GM19452 (cell line): ENCODE data around the gene CCNI.
A peak's percentile ranks its signal among the peaks of the same experiment; 100 is the strongest.
"Not testable (repeated sequence)": the region's sequence is repeated elsewhere in the genome, so short reads cannot be mapped to it uniquely, and the experiment has no call there.

Experiments used
- ATAC-seq: cut with Tn5 transposase; IDR thresholded peaks from one replicate; pipeline ENCODE4 v1.9.1; 2021; ENCODE audit not compliant: unreplicated experiment

The CCNI gene

DNA sequence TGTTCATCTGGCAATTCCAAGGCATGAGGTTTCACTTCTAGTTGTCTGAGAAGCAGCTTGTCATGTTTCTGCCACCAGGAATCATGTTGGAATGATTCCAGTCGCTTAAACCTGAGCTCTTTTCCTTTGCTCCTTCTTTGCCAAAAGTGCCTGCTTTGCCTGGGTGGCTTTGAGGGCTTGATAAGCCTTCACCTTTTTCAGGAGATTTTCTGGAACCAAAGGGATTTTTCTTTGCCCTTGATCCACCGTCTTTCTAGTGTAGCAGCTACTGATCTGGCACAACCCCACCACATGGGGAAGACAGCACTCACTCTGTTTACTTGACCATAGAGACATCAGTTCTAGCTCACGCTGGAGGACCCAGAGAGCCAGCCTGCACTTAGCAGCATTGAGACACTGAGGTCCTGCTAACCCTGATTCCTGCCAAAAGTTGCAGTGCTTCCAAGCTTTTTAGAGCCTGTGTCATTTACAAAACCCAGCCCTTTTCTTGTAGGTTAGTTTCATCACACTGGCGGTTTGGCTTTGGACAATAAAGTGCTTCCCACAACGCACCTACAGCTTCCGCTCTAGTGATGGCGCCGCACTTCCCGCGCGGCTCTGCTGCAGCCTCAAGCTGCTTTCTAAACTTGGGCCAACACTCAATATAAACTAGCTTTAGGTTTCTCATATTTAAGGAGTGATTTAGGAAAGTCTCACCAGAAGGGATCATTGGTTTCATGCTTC, 7.3 kb upstream of the CCNI start:
- no peak for ATAC-seq

DNA sequence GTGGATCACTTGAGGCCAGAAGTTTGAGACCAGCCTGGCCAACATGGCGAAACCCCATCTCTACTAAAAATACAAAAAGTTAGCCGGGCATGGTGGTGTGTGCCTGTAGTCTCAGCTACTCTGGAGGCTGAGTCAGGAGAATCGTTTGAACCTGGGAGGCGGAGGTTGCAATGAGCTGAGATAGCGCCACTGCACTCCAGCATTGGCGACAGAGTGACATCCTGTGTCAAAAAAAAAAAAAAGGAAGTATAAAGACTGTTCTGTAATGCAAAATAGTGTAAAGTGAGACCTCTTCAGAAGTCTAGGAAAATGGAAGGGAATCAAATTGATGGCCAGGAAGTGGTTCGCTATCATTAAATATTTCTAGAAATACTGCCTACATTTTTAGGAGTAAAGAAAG, 5.0 kb upstream of the CCNI start:
- not testable (repeated sequence) for ATAC-seq

DNA sequence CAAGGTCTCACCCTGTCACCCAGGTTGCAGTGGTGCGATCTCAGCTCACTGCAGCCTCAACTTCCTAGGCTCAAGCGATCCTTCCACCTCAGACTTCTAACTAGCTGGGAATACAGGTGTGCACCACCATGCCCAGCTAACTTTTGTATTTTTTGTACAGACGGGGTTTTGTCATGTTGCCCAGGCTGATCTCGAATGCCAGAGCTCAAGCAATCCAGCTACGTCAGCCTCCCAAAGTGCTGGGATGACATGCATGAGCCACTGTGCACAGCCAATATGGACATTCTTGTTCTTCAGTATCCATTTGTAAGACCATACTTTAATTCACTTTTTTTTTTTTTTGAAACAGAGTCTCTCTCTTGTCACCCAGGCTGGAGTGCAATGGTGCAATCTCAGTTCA, 3.5 kb upstream of the CCNI start:
- ATAC-seq: no peak

DNA sequence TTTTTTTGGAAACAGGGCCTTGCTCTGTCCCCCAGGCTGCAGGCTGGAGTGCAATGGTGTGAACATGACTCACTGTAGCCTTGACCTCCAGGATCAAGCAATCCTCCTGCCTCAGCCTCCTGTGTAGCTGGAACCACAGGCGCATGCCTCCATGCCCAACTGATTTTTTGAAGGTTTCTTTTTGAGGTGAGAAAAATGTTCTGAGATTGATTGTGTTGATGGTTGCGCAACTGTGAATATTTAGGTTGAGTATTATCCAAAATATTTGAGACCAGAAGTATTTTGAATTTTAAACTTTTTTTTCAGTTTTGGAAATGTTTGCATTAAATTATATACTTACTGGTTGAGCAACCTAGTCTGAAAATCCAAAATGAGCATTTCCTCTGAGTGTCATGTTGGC, 2.6 kb upstream of the CCNI start:
- no peak for ATAC-seq

DNA sequence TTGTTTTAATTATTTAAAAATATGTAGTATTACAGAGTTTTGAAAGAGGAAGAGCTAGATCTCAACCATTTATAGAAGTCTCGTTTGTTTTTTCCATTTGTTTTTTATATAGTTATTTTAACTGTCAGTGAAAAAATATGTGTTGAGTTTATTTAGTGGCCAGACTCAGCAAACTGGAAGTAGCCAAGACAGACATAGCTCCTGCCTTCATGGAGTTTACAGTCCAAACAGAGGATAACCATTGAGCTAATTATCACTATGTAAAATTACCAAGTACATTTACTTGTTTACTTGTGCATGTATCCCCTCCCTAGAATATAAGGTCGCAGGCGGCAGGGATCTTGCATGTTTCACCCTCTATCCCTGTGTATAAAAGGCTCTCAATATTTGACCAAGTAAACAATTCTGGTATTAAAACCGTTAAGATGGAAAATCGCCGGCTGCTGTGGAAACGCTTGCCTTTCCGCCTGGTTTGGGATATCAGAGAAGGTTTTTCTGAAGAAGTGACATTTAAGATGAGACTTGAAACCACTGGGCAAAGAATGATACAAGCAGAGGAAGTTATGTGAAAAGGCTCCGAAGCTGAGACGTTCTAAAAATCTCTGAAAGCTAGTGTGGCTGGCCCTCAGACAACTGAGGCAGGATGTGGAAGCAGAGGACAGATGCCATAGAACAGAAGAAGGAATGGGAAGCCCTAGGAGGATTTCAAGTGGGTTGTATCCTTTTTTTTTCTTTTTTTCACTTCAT, 1.3 kb upstream of the CCNI start:
- ATAC-seq: no peak

DNA sequence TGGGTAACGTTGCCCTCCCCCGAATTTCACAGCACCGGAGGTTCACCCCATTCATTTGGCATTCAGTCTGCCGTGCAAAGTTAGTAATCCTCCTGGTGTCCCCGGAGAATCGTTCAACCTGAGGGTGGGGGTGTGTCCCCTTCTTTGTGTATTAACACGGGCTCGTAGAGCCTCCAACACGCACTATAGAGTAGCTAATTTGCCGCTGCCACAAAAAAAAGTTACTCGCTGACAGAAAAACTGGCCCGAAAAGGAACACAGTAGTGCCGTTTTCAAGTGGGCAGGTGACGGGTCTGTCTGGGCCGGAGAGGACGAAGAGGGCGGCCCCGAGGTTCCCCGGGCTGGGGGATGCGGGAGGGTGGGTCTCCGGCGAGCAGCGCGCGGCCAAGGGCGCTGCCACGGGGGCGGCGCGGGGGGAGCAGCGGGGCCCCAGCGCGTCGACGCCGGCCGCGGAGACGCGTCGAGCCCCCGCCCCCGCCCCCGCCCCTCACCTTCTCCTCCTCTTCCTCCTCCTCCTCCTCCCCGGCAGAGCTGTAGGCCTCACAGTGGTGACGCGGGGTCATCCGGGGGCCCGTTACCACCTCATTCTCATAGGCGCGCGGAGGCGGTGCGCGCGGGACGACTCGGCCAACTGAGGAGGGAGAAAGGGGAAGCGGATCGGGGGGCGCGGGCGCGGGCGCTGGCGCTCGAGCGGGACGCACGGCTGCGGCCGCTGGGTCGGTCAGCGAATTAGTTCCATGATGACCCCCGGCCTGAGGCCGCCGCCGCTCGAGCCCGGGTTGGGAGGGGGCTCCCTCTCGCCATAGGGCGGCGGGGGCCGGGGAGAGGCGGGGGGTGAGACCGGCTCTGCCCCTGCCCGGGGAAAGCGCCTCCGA, 571 bp downstream of the CCNI start:
- ATAC-seq: peak; percentile 48

DNA sequence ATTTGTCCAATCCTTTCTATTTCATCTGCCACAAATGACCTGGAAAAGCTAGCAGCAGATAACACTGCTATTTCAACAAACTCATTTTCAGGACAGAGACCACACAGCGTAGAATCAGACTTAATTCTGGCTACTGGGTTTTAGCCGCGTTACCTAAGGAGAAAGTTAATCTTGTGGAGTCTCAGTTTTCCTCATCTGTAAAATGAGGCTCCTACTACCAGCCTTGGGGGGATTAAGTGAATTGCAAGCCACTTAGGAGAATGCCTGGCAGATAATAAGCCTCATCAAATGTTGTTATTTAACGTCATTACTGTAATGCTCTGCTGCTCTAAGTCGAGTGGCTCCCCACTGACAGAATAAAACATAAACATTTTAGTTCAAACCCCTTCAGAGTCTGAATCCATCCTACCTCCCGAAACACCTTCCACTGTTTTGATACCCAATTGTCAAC, 1.4 kb downstream of the CCNI start:
- no peak for ATAC-seq

DNA sequence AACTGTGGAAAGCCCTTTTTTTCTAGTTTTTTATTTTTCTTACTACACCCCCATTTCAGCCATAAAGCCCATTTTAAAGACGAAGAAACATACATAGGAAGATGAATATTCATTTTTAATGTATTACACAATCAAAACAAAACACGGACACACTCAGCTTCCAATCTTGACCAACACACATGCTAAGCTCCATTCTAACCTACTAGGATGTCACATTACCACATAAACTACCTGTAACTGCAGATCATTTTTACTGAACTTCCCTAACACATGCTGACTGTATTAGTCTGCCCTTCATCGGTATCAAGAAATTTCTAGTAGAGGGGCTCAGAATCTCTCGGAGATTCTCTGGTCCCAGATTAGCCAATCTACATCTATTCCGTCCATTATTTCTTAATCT, 1.8 kb downstream of the CCNI start:
- ATAC-seq: no peak

DNA sequence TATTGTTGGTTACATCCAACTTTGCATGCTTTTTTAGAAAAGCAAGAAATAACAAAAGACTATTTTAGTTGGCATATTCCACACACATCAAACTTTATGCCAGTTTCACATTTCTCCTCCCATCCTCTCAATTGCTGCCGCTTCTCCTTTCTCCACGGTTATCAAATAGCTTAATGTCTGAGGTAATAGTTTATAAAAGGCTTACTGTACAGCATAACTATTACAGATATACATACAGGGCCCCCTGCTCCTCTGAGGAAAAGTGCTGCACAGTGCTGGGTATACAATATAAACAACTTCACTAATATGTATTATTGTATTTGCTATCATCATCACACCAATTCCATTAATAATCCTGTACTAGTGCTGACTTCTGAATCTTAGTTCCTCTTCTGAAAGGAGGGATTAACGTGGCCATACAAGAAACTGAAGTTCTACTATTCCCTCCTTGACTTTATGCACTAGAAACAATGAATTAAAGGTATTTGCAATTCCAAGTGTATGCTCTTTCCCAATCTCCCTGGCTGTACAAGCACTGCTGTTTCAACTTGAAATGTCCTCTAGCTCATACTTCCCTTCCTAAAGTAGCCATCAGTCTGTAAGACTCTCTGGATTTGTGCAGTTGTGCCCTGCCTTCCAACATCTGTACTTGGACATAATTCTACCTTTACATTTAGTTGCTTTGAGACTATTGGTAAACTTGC, 2.5 kb downstream of the CCNI start:
- no peak for ATAC-seq

DNA sequence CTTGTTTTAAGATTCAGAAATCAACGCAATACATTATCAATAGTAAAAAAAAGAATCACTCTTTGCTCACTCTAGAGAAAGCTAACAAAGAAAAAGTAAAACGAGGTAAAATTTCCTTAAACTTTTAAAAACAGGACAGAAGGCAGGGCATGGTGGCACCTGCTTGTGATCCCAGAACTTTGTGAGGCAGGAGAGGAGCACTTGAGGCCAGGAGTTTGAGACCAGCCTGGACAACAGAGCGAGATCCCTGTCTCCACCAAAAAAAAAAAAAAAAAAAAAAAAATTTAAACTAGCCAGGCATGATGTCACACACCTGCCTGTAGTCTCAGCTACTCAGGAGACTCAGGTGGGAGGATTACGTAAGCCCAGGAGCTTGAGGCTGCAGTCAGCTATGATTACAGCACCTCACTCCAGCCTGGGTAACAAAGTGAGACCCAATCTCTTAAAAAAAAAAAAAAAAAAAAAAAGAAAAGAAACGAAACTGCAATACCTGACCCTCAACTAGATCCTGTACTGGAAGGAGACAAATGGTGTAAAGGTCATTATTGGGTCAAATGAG, 3.5 kb downstream of the CCNI start:
- ATAC-seq: no peak

DNA sequence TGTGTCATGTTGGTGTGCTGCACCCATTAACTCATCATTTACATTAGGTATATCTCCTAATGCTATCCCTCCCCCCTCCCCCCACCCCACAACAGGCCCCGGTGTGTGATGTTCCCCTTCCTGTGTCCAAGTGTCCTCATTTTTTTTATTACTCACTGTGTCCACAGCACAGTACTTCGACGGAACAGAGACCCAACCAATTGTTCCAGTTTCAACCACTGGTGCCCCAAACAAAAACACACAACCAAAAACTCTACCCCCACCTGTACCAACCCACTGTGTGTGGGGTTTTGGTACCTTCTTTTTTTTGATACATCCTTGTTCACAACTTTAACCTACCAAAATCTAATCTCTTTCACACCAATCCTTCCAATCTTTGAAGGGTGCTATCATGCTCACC, 6.3 kb downstream of the CCNI start:
- ATAC-seq: not testable (repeated sequence)

DNA sequence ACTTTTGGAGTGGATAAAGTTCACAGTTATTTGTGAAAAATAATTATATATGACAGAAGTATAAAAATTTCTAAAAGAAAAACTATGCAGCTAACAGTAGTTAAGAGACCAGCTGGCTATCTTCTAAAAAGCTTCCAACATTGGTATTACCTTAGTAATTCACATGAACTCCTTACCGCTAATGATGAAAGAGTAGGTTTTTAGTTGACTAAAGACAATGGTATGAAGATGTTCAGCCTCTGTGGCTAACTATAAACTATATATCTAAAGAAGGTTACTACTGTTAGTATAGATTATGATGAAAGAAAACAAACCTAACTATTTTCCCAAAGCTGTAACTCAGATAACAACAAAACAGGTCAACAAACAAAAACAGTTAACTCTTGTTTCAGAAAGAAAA, 10.4 kb downstream of the CCNI start:
- no peak for ATAC-seq

DNA sequence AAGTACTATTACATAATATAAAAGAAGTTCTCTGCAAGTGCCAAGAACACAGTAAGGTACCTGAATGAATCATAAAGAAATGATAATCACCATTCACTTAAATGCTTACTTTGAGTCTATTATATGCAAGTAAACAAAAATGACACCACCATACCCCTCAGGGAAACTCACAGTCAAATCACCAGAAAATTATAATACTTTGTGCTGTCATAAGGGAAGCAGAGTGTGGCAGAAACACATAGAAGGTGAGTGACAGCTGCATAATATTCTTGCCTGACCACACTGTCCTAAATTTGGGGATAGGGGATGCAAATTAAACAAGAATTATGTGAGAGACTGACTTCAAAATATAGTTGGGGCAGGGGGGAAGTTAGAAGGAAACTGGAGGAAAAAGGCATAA, 12.9 kb downstream of the CCNI start:
- ATAC-seq: no peak

DNA sequence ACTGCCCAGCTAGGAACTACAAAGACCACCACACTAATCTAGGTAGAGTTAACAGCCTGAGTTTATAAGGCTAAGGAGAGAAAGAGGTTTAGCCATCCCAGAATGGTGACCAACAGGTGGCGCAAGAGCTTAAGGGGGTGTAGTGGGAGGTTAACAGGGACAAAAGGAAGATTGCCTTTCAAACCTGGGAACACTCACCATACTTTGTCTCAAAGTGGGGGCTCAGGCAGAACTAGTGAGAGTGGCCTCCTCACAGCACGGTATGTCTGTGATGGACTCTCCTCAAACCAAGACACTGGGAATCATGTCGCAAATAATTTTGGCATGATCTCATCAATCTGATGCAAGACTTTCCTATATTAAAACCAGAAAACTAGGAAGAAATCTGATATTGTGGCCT, 23.4 kb downstream of the CCNI start:
- no peak for ATAC-seq

DNA sequence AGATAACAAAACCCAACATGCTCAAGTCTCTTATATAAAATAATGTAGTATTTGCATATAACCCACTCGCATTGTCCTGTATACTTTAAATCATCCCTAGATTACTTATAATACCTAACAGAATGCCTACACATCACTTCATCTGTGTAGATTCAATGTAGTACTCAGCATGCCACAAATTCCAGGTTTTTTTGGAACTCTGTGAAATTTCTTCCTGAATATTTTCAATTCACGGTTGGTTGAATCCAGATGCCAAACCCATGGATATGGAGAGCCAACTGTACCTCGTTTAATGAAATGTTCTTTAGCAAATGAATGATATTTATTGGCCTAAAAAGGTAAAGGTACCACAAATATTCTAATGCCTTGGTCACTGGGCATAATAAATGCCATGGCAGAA, 24.8 kb downstream of the CCNI start:
- ATAC-seq: no peak

DNA sequence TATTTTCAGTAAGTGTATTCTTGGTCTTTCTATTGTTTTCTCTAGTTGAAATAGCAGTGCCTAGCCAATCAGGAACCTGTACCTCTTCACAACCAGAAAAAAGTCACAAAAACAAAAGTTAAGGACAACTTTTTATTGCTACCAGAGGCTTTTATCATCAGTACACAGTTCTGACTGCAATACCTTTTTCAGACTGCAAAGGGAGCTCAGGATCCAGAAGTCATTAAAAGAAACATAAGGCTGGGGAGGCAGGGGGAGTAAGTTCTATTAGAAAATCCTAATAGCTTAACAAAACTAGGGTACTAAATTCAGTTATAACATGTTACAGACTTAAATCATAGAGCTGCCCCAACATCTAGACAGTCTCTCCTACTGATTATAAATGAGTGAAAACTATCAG, 28.8 kb downstream of the CCNI start:
- ATAC-seq: no peak

DNA sequence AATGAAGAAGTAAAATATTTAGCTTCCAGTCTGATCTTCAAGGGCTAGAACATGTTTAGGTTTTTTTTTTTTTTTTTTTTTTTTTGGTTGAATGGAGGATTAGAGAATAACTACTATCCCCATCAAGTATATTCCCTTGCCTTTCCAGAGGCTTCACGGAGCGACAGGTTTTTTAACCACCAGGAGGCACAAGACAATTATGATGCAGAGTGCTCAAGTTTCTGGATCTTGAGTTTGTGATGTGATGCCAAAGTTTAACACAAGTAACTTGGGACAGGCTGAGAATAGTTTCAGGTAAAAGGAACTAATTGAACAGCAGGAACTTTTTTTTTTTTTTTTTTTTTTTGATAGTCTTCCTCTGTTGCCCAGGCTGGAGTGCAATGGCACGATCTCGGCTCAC, 30.3 kb downstream of the CCNI start:
- no peak for ATAC-seq

DNA sequence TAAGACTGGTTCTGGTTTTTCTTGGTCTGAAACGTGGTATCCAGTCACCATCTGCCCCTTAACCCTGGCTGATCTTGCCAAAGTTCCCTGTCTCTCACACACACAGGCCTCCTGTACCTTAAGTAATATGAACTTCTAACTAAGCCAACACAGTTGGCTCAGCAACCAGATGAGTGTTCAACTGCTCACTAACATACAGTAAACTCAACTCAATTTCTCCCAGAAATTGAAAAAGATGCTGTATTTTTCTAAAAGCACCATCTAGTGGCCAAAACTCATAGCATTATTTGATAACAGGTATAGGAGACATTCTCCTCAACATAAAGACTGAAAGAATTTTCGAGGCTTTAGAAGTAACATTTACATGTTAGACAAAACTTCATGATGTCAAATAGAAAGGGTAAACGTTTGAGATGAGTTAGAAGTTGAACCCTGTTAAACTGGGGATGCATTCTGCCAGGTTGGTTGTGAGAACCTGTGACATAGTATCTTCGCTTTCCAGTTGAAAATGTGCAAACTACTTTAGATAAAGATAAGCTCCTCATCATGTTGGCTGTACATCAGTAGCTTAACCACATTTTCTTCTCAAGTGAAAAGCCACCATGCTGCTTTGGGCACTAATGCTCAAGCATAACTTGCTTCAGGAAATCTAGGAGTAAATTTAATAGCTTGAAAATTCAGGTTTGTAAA, 31.2 kb downstream of the CCNI start:
- no peak for ATAC-seq

DNA sequence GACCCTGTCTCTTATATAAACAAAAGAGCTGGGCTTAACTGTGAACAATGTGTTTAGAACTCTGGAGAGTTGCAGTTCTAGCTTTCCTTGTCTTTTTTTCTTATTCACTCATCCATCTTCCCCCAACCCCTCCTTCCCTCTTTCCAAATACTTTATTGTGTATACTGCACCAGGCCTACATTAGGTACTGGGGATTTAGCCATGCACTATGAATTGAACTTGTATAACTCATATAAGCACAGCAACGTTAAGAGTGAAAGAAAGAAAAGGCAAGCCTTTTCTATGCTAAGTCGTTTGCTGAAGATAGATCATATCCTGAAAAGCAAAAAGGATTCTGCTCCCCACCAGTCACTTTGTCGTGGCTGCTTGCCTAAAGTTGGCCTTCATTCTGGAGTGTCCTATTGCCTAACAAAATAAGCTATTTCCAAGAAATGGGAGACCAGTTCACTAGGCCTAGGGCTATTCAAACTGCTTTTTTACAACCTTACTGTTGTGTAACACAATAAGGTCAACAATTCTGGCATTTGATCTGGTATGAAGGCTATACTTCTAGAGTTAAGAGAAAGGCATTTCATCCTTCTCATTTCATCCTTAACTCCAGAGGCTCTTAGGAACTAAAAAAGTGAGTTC, 32.2 kb downstream of the CCNI start:
- ATAC-seq: no peak
